ENCODE results near the gene KLHDC8B. TPM values are rescaled to one million over a fixed set of nuclear protein-coding genes. Genes with fewer than 3 reads are reported as not detected.

The KLHDC8B gene
- total and polyA plus RNA-seq, 9 of the 15 experiments (the other 6 are each of a cell fraction or from before 2014, with no cell fraction given) = 6.9 to 34.8 (median 25.2) TPM

- TF ChIP-seq PRDM10 (IDR thresholded peaks at IDR 0.05; ENCODE audit: partially characterized antibody) (peak; percentile 7), ZBTB7A (IDR thresholded peaks at IDR 0.05; ENCODE audit: borderline replicate concordance, control insufficient read depth, low read depth, low read length) (peak; percentile 41; the same call in 1 of the 2 replicates), NCOA1 (IDR thresholded peaks at IDR 0.05; ENCODE audit: low read depth) (no peak), ZNF511 (CRISPR knock-in tag; IDR thresholded peaks at IDR 0.05) (no peak), TFAP4 (CRISPR knock-in tag; IDR thresholded peaks at IDR 0.05; ENCODE audit: borderline replicate concordance) (0 out of 2 replicates have a peak, but pooled peaks have one; percentile 29), PREB (CRISPR knock-in tag; IDR thresholded peaks at IDR 0.05) (no peak), ELF2 (CRISPR knock-in tag; IDR thresholded peaks at IDR 0.05) (no peak), TEAD4 (IDR thresholded peaks at IDR 0.05; ENCODE audit: low read length) (no peak), TEAD4 (CRISPR knock-in tag; IDR thresholded peaks at IDR 0.05; ENCODE audit: borderline replicate concordance) (no peak), CREBBP (IDR thresholded peaks at IDR 0.05; ENCODE audit: low read depth, low read length) (no peak), MAZ (CRISPR knock-in tag; conservative IDR thresholded peaks at IDR 0.05 in 1 of 2, IDR thresholded peaks at IDR 0.05 in 1 of 2) (peak in 1 of 2 experiments; percentile 47; a peak in 2 of 4 replicates), ZNF695 (CRISPR knock-in tag; IDR thresholded peaks at IDR 0.05) (no peak), MYC (IDR thresholded peaks at IDR 0.05; ENCODE audit: low read depth, low read length) (no peak), MYC (CRISPR knock-in tag; IDR thresholded peaks at IDR 0.05; ENCODE audit: borderline replicate concordance, low read depth) (no peak), MTA2 (IDR thresholded peaks at IDR 0.05; ENCODE audit: low read depth) (no peak), FOXJ3 (CRISPR knock-in tag; IDR thresholded peaks at IDR 0.05) (no peak), TBP (optimal IDR thresholded peaks at IDR 0.05; ENCODE audit: low read depth, low read length) (peak; percentile 32), ZBTB1 (CRISPR knock-in tag; IDR thresholded peaks at IDR 0.05; ENCODE audit: borderline replicate concordance, low read depth) (no peak), ZNF79 (CRISPR knock-in tag; IDR thresholded peaks at IDR 0.05; ENCODE audit: low read depth) (no peak), ESRRA (IDR thresholded peaks at IDR 0.05; ENCODE audit: borderline replicate concordance, low read depth) (peak; percentile 16; the same call in 1 of the 2 replicates), SAP30 (IDR thresholded peaks at IDR 0.05; ENCODE audit: borderline replicate concordance, insufficient read depth, low read depth, low read length, poor library complexity, severe bottlenecking) (no peak), COPS2 (conservative IDR thresholded peaks at IDR 0.05) (no peak)
These were observed 38.8 kb upstream of the KLHDC8B start, which contains the start of gene LAMB2 (continued) for GRCh38 chr3:49132437-49133225.

All from K562 (cell line).